DND-41 (cell line): ENCODE results near the gene WDFY3.

Source experiments
- EZH2 ChIP-seq: IDR thresholded peaks from 3 replicates; pipeline ENCODE4 v1.6.1; 2012; ENCODE audit warnings: borderline replicate concordance, low read depth, mild to moderate bottlenecking, moderate library complexity, low read length, inconsistent platforms; ENCODE audit not compliant: severe bottlenecking
- TF ChIP-seq, protein P1 (sequence below): IDR thresholded peaks from 2 replicates; pipeline ENCODE4 v1.5.1; 2012; ENCODE audit warnings: borderline replicate concordance, low read length, moderate library complexity, mild to moderate bottlenecking; ENCODE audit not compliant: poor library complexity, severe bottlenecking; ENCODE audit errors: extremely low read depth

DNA sequence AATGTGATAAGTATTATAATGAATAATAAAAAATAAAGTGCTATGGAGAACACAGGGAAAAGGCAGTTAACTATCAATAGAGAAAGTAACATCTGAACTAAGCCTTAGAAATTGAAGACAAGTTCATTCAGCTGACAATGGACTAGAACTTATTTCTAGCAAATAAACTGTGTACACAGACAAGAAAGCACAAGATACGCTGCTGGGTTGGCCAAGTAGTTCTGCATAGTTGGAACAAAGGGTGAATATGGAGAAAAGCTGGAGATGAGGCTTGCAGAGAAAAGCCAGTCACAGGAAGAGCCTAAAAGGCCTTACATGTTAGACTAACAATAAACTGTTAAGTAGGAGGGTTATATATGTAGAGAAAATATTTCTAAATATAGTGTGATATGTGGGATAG, 71.2 kb downstream of the WDFY3 start:
- TF ChIP-seq, protein P1, sequence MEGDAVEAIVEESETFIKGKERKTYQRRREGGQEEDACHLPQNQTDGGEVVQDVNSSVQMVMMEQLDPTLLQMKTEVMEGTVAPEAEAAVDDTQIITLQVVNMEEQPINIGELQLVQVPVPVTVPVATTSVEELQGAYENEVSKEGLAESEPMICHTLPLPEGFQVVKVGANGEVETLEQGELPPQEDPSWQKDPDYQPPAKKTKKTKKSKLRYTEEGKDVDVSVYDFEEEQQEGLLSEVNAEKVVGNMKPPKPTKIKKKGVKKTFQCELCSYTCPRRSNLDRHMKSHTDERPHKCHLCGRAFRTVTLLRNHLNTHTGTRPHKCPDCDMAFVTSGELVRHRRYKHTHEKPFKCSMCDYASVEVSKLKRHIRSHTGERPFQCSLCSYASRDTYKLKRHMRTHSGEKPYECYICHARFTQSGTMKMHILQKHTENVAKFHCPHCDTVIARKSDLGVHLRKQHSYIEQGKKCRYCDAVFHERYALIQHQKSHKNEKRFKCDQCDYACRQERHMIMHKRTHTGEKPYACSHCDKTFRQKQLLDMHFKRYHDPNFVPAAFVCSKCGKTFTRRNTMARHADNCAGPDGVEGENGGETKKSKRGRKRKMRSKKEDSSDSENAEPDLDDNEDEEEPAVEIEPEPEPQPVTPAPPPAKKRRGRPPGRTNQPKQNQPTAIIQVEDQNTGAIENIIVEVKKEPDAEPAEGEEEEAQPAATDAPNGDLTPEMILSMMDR: no peak
- no peak for TF ChIP-seq EZH2
